ENCODE data around the gene KLHL6. TPM values are rescaled to one million over a fixed set of nuclear protein-coding genes. Genes with fewer than 3 reads are reported as not detected.
A peak's percentile ranks its signal among the peaks of the same experiment; 100 is the strongest.
"Not testable (repeated sequence)": the region's sequence is repeated elsewhere in the genome, so short reads cannot be mapped to it uniquely, and the experiment has no call there.

Gene KLHL6, protein sequence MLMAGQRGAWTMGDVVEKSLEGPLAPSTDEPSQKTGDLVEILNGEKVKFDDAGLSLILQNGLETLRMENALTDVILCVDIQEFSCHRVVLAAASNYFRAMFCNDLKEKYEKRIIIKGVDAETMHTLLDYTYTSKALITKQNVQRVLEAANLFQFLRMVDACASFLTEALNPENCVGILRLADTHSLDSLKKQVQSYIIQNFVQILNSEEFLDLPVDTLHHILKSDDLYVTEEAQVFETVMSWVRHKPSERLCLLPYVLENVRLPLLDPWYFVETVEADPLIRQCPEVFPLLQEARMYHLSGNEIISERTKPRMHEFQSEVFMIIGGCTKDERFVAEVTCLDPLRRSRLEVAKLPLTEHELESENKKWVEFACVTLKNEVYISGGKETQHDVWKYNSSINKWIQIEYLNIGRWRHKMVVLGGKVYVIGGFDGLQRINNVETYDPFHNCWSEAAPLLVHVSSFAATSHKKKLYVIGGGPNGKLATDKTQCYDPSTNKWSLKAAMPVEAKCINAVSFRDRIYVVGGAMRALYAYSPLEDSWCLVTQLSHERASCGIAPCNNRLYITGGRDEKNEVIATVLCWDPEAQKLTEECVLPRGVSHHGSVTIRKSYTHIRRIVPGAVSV
- total RNA-seq = under 0.01 TPM in 1 of 2 replicates, not detected in the other

GRCh38 chr3:183555541-183556081 is at the start of gene KLHL6:
KLHL6 (minus strand) TSS chr3:183555706; CDS start chr3:183555653, 53 bp downstream.
- DNase-seq (ENCODE audit: low read depth) = no peak

DNA sequence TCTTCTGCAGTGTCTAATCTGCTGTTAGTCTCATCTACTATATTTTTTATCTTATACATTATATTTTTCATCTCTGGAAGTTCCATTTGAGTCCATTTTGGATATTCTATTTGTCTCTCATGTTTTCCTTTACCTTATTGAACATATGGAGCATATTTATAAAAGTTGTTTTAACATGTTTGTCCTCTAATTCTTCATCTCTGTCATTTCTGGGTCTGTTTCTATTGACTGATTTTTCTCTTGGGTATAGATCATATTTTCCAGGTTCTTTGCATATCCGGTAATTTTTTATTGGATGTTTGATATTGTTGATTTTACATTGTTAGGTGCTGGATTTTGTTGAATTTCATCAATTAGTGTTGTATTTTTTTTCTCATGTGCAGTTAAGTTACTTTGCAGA is 42.5 kb upstream of the KLHL6 start:
- no peak for DNase-seq (ENCODE audit: low read depth)

DNA sequence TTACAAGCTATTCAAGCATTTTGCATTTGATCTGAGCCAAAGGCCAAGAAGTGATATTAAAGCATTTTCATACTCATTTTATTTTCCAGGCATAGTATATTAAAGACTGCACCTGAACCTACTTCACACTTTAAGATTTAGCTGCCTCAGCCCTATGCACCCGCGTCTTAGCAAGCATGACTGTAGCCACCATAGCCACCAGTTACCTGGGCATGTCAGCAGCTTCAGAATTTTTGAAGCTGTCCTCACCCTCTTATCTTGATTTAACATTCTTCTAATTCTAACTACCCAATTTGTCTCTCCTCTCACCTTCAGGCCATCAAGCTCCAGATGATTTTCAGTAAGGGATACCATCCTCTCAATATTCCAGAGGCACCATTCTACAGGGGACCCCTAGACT is 39.1 kb upstream of the KLHL6 start:
- no peak for DNase-seq (ENCODE audit: low read depth)

GRCh38 chr3:183592821-183593220 is 37.3 kb upstream of the KLHL6 start:
- DNase-seq (ENCODE audit: low read depth) = no peak

GRCh38 chr3:183591881-183592521 is 36.5 kb upstream of the KLHL6 start:
- DNase-seq (ENCODE audit: low read depth) = peak; percentile 6

DNA sequence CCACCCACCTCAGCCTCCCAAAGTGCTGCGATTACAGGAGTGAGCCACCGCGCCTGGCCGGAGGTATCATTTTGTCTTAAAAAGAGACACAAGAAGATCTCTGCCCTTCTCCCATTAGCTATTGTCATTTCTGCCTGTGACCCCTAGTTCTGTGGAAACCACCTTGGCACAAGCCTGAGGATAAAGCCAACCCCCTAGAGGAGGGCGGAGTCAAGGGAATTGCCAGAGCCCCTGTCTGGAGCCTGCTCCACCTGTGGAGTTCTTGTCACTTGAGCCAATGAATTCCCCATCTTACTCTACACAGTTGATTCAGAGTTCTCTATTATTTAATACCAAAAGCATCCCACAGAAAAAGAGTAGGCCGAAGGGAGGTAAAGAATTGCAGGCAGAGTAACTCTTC is 34.9 kb upstream of the KLHL6 start:
- DNase-seq (ENCODE audit: low read depth) = no peak

DNA sequence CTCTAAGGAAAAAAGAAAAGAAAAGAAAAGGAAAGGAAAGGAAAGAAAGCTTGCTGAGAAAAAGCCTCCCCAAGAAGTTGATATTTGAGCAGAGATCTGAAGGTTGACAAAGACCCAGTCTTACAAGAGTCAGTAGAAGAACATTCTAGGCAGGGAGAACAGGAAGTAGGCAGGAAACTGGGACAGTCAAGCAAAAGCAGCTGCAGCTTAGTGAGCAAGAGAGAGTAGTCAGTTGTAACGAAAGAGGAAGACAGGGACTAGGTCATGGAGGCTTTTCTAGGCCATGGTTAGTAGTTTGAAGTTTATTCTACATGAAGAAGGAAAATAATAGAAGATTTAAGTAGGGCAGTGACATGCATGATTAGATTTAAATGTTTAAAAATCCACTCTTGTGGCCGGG is 31.8 kb upstream of the KLHL6 start:
- DNase-seq (ENCODE audit: low read depth) = no peak

- DNase-seq (ENCODE audit: low read depth) = no peak
Measured at GRCh38 chr3:183586477-183586876, 31.0 kb upstream of the KLHL6 start.

GRCh38 chr3:183584914-183585280 is 29.4 kb upstream of the KLHL6 start:
- no peak for DNase-seq (ENCODE audit: low read depth)

DNA sequence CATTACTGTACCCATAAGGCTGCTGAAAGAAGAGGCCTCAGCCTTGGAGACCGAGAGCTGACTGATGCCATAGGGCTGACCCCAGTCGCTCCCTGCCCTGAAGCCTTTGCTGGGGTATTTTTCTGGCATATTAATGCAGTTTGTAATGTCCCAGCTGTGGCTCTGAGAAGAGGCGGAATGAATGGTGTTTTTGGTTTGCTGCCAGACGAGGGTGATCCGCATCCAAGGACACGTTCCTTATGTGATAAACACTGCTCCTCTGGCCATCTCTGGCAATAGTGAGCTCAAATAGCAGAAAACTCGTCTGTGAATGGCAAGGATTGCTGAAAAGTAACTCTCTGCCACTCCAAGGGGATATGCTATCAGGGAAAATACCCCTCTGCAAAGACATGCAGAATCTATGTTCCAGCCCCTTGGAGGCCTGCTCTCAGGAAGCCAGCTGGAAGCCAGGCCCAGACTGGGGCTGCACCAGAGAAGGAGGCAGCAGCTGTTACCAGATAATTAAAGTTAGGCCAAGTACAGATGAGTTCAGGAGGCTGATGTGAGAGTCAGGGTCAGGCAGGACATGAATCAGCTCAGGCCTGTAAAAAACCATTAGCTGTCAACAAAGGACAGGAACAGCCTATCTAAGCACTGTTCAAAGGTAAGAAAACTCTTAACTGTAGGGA is 28.9 kb upstream of the KLHL6 start:
- DNase-seq (ENCODE audit: low read depth) = no peak

- DNase-seq (ENCODE audit: low read depth) = no peak
Measured at GRCh38 chr3:183583331-183584245, 28.1 kb upstream of the KLHL6 start.

DNA sequence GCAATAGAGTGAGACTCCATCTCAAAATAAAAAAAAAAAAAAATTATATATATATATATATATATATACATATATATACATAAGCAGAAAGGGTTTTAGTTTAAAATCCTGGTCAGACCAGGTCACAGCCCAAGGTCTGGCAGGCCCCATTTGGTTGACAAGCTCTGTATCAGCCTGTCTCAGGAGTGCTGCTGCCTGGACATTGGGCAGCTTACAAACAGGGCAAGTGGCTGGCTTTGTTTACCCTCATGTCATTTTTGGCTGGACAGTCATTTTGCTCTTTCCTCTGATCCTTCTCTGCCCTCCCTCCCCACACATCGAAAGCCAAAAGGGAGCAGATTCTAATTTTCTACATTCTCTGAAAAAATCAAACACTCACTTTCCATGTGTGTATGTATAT is 26.7 kb upstream of the KLHL6 start:
- DNase-seq (ENCODE audit: low read depth) = no peak

- DNase-seq (ENCODE audit: low read depth) = no peak
Measured at GRCh38 chr3:183581496-183582155, 26.1 kb upstream of the KLHL6 start.

DNA sequence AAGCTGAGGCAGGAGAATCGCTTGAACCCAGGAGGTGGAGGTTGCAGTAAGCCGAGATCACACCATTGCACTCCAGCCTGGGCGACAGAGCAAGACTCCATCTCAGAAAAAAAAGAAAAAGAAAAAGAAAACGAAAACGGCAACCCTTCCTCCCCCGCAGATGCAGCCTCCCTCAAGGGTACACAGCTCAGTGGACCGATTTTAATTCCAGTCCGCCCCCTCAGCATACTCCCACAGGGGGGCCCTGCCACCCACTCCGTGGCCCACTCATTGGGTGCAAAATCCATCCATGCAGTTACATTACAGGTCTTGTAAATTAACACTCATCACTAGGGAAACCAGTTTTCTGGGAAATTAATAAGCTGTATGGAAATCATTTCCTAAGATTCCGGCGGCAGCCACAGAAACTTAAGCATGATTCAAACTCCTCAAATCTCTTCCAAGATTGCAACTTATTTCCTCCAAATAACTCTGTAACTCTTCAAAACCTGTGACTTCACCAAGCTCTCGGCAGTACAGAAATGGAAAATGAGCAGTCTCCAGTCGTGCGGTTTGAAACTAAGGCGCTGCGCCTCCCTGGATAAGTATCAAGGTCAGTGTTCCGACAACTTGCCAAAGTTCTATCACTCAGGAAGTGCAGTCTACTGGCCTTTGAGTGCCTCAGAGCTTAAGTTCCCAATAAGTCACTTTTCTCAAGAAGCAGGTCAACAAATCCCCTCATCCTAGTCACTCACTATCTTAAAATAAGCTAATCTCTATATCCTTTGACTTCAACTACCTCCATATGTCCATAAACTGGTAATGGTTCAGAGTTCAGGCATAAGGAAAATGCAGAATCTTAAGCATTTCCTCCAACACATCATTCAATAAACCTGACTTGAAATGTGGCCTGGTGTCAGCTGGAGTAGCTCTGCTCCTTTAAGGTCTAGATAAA is 24.7 kb upstream of the KLHL6 start:
- DNase-seq (ENCODE audit: low read depth) = peak; percentile 35

- no peak for DNase-seq (ENCODE audit: low read depth)
Measured at GRCh38 chr3:183578179-183578578, 22.7 kb upstream of the KLHL6 start.

- no peak for DNase-seq (ENCODE audit: low read depth)
Measured at GRCh38 chr3:183577346-183577745, 21.8 kb upstream of the KLHL6 start.

DNA sequence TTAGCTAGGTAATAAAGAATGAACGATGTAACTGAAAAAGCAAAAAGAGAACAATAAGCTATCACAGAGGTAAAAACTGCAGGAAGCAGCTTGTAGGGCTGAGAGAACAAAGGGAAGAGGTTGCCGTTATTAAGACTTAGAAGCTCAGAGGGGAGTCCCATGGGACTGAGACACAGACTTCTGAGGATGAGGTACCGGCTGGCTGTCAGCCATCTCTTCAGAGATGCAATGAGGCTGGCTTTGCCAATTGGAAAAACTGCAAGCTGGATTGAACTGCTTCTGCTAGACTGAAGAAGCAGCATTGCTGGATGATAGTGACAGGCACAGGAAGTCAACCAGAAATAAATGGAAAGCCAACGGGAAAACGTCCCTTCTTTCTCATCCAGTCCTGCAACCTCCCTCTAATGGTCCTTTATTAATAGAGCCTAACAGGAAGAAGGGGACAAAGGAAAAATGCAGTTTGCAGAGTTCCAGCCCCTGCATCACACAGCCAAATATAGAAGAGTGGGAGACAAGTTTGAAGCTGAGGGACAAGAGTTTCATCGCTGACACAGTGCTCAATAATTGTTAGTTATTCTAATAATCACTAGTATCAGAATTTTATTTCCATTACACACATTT is 21.1 kb upstream of the KLHL6 start:
- DNase-seq (ENCODE audit: low read depth) = no peak

DNA sequence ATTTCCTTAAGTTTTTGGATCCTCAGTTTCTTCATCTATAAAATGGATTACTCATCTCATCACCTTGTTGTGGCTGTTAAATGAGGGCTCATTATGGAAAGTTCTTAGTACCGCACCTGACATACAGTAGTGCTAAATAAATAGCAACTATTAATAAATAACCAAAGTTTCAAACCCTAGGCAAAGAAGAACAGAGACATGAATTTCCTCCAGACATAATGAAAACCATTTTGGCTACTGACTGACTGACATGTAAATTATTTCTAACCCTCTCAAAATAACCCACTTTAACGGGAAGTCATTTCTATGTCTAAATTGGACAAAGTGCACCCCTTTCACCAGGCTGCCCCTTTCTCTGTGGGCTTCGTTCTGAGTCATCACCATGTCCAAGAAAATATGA is 17.4 kb upstream of the KLHL6 start:
- DNase-seq (ENCODE audit: low read depth) = no peak

GRCh38 chr3:183570191-183570590 is 14.7 kb upstream of the KLHL6 start:
- DNase-seq (ENCODE audit: low read depth) = not testable (repeated sequence)
